Measurements from ENCODE around the gene CCDC136. TPM values are rescaled to one million over a fixed set of nuclear protein-coding genes. Genes with fewer than 3 reads are reported as not detected.

CCDC136 gene
- total and polyA plus RNA-seq, 2 experiments from 2014 or later, result 27.1 to 55.7 TPM

DNA sequence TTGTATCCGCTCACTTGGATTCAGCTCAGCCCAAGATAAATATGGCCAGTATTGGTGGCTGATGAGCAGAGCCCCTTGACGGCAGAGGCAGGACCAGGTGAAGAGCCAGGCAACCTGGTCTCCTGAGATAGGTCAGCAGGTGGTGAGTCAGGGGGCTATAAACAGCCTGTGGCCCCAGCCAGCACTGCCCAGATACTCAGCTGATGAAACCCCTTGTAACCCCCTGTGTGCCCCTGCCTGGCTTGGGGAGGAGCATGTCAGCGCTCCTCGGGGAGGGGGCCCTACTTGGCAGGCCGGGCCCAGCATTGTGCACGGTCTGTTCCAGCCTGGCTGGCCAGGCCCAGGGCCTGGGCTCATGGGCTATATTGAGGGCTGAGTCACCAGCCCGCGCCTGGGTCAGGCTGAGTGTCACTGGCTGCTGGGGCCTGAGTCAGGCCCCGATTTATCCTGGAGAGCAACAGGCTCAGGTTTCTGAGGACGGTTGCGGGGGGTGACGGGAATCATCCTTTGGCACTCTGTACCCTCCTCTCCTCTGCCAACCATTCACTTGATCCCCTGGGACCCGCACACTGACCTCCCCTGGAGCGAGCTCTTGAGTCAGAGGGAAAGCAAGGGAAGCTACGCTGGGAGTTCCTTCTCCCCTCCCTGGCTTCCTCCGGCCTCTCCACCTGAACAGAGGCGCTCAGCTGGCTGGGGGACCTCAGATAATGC is 35.6 kb downstream of the CCDC136 start:
- H3K27ac ChIP-seq (ENCODE audit: low read depth), result no peak overlapping the region
- peak; percentile 15 for ATAC-seq
- H3K27me3 Mint-ChIP-seq (ENCODE audit: insufficient read depth, low read depth, poor library complexity), result peaks cover 41% of the 10 kb centered on the region
- H3K79me2 ChIP-seq (replicated peaks; ENCODE audit: insufficient read depth), result no peaks in the 10 kb centered on the region
- H3K4me3 Mint-ChIP-seq, result no peak overlapping the region
- H2AFZ ChIP-seq, result no peak overlapping the region
- no peaks in the 10 kb centered on the region for H3K9me3 Mint-ChIP-seq
- peaks cover 27% of the 10 kb centered on the region for H3K4me1 Mint-ChIP-seq
- H3K27me3 ChIP-seq (ENCODE audit: insufficient read depth), result peaks cover 39% of the 10 kb centered on the region
- H3K9me2 ChIP-seq (ENCODE audit: insufficient read depth), result no peaks in the 10 kb centered on the region
- peaks cover 12% of the 10 kb centered on the region; the same call in 1 of the 2 replicates for H3K4me1 ChIP-seq (ENCODE audit: insufficient read depth)
- no peak for DNase-seq (ENCODE audit: low spot score)
- no peaks in the 10 kb centered on the region for H3K36me3 Mint-ChIP-seq (ENCODE audit: low read depth)
- H3K36me3 ChIP-seq (ENCODE audit: insufficient read depth), result no peaks in the 10 kb centered on the region
- no peak overlapping the region for H3K4me3 ChIP-seq
- H3K4me2 ChIP-seq, result no peak overlapping the region; the same call in 1 of the 2 replicates
- no peaks in the 10 kb centered on the region for H4K20me1 ChIP-seq (replicated peaks; ENCODE audit: insufficient read depth)
- TF ChIP-seq, protein P1, sequence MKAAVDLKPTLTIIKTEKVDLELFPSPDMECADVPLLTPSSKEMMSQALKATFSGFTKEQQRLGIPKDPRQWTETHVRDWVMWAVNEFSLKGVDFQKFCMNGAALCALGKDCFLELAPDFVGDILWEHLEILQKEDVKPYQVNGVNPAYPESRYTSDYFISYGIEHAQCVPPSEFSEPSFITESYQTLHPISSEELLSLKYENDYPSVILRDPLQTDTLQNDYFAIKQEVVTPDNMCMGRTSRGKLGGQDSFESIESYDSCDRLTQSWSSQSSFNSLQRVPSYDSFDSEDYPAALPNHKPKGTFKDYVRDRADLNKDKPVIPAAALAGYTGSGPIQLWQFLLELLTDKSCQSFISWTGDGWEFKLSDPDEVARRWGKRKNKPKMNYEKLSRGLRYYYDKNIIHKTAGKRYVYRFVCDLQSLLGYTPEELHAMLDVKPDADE (IDR thresholded peaks at IDR 0.05), result no peak
- TF ChIP-seq, protein P2, sequence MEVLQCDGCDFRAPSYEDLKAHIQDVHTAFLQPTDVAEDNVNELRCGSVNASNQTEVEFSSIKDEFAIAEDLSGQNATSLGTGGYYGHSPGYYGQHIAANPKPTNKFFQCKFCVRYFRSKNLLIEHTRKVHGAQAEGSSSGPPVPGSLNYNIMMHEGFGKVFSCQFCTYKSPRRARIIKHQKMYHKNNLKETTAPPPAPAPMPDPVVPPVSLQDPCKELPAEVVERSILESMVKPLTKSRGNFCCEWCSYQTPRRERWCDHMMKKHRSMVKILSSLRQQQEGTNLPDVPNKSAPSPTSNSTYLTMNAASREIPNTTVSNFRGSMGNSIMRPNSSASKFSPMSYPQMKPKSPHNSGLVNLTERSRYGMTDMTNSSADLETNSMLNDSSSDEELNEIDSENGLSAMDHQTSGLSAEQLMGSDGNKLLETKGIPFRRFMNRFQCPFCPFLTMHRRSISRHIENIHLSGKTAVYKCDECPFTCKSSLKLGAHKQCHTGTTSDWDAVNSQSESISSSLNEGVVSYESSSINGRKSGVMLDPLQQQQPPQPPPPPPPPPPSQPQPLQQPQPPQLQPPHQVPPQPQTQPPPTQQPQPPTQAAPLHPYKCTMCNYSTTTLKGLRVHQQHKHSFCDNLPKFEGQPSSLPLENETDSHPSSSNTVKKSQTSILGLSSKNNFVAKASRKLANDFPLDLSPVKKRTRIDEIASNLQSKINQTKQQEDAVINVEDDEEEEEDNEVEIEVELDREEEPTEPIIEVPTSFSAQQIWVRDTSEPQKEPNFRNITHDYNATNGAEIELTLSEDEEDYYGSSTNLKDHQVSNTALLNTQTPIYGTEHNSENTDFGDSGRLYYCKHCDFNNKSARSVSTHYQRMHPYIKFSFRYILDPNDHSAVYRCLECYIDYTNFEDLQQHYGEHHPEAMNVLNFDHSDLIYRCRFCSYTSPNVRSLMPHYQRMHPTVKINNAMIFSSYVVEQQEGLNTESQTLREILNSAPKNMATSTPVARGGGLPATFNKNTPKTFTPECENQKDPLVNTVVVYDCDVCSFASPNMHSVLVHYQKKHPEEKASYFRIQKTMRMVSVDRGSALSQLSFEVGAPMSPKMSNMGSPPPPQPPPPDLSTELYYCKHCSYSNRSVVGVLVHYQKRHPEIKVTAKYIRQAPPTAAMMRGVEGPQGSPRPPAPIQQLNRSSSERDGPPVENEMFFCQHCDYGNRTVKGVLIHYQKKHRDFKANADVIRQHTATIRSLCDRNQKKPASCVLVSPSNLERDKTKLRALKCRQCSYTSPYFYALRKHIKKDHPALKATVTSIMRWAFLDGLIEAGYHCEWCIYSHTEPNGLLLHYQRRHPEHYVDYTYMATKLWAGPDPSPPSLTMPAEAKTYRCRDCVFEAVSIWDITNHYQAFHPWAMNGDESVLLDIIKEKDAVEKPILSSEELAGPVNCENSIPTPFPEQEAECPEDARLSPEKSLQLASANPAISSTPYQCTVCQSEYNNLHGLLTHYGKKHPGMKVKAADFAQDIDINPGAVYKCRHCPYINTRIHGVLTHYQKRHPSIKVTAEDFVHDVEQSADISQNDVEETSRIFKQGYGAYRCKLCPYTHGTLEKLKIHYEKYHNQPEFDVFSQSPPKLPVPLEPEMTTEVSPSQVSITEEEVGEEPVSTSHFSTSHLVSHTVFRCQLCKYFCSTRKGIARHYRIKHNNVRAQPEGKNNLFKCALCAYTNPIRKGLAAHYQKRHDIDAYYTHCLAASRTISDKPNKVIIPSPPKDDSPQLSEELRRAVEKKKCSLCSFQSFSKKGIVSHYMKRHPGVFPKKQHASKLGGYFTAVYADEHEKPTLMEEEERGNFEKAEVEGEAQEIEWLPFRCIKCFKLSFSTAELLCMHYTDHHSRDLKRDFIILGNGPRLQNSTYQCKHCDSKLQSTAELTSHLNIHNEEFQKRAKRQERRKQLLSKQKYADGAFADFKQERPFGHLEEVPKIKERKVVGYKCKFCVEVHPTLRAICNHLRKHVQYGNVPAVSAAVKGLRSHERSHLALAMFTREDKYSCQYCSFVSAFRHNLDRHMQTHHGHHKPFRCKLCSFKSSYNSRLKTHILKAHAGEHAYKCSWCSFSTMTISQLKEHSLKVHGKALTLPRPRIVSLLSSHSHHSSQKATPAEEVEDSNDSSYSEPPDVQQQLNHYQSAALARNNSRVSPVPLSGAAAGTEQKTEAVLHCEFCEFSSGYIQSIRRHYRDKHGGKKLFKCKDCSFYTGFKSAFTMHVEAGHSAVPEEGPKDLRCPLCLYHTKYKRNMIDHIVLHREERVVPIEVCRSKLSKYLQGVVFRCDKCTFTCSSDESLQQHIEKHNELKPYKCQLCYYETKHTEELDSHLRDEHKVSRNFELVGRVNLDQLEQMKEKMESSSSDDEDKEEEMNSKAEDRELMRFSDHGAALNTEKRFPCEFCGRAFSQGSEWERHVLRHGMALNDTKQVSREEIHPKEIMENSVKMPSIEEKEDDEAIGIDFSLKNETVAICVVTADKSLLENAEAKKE (CRISPR knock-in tag; IDR thresholded peaks at IDR 0.05), result no peak
- TF ChIP-seq JUNB (IDR thresholded peaks at IDR 0.05; ENCODE audit: unreplicated experiment), result no peak
- TF ChIP-seq POLR2AphosphoS5 (IDR thresholded peaks at IDR 0.05; ENCODE audit: low read depth), result no peak
- no peak for TF ChIP-seq ZNF114 (CRISPR knock-in tag; IDR thresholded peaks at IDR 0.05)
- no peak for TF ChIP-seq NANOG (IDR thresholded peaks at IDR 0.05; ENCODE audit: borderline replicate concordance)
- TF ChIP-seq EZH2phosphoT487 (IDR thresholded peaks at IDR 0.05; ENCODE audit: unreplicated experiment), result no peak
- TF ChIP-seq ZNF331 (CRISPR knock-in tag; IDR thresholded peaks at IDR 0.05; ENCODE audit: low read depth), result no peak
- no peak for TF ChIP-seq EZH2 (IDR thresholded peaks at IDR 0.05; ENCODE audit: low read depth, unreplicated experiment)
- TF ChIP-seq, protein P3, sequence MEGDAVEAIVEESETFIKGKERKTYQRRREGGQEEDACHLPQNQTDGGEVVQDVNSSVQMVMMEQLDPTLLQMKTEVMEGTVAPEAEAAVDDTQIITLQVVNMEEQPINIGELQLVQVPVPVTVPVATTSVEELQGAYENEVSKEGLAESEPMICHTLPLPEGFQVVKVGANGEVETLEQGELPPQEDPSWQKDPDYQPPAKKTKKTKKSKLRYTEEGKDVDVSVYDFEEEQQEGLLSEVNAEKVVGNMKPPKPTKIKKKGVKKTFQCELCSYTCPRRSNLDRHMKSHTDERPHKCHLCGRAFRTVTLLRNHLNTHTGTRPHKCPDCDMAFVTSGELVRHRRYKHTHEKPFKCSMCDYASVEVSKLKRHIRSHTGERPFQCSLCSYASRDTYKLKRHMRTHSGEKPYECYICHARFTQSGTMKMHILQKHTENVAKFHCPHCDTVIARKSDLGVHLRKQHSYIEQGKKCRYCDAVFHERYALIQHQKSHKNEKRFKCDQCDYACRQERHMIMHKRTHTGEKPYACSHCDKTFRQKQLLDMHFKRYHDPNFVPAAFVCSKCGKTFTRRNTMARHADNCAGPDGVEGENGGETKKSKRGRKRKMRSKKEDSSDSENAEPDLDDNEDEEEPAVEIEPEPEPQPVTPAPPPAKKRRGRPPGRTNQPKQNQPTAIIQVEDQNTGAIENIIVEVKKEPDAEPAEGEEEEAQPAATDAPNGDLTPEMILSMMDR (conservative IDR thresholded peaks at IDR 0.05; ENCODE audit: low read depth in 2 of 2), result no peak
- TF ChIP-seq, protein P4, sequence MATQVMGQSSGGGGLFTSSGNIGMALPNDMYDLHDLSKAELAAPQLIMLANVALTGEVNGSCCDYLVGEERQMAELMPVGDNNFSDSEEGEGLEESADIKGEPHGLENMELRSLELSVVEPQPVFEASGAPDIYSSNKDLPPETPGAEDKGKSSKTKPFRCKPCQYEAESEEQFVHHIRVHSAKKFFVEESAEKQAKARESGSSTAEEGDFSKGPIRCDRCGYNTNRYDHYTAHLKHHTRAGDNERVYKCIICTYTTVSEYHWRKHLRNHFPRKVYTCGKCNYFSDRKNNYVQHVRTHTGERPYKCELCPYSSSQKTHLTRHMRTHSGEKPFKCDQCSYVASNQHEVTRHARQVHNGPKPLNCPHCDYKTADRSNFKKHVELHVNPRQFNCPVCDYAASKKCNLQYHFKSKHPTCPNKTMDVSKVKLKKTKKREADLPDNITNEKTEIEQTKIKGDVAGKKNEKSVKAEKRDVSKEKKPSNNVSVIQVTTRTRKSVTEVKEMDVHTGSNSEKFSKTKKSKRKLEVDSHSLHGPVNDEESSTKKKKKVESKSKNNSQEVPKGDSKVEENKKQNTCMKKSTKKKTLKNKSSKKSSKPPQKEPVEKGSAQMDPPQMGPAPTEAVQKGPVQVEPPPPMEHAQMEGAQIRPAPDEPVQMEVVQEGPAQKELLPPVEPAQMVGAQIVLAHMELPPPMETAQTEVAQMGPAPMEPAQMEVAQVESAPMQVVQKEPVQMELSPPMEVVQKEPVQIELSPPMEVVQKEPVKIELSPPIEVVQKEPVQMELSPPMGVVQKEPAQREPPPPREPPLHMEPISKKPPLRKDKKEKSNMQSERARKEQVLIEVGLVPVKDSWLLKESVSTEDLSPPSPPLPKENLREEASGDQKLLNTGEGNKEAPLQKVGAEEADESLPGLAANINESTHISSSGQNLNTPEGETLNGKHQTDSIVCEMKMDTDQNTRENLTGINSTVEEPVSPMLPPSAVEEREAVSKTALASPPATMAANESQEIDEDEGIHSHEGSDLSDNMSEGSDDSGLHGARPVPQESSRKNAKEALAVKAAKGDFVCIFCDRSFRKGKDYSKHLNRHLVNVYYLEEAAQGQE (IDR thresholded peaks at IDR 0.05; ENCODE audit: unreplicated experiment), result no peak
- no peak for TF ChIP-seq STAT1 (IDR thresholded peaks at IDR 0.05; ENCODE audit: unreplicated experiment)
- no peak for TF ChIP-seq CREB1 (CRISPR knock-in tag; IDR thresholded peaks at IDR 0.05; ENCODE audit: low read depth)
- 0 out of 2 replicates have a peak, but pooled peaks cover 3% of the 10 kb centered on the region for H3F3A ChIP-seq (replicated peaks; ENCODE audit: low read depth)
- no peak overlapping the region for H3K27ac Mint-ChIP-seq

Data from GM23338 (cell line).